Measurements from ENCODE around the gene SPCS2. TPM values are rescaled to one million over a fixed set of nuclear protein-coding genes. Genes with fewer than 3 reads are reported as not detected.

The SPCS2 gene
- 234 to 354 TPM (median 245 TPM) in 5 replicates for total RNA-seq (2022; extraction: Qiagen RNA extraction)

DNA sequence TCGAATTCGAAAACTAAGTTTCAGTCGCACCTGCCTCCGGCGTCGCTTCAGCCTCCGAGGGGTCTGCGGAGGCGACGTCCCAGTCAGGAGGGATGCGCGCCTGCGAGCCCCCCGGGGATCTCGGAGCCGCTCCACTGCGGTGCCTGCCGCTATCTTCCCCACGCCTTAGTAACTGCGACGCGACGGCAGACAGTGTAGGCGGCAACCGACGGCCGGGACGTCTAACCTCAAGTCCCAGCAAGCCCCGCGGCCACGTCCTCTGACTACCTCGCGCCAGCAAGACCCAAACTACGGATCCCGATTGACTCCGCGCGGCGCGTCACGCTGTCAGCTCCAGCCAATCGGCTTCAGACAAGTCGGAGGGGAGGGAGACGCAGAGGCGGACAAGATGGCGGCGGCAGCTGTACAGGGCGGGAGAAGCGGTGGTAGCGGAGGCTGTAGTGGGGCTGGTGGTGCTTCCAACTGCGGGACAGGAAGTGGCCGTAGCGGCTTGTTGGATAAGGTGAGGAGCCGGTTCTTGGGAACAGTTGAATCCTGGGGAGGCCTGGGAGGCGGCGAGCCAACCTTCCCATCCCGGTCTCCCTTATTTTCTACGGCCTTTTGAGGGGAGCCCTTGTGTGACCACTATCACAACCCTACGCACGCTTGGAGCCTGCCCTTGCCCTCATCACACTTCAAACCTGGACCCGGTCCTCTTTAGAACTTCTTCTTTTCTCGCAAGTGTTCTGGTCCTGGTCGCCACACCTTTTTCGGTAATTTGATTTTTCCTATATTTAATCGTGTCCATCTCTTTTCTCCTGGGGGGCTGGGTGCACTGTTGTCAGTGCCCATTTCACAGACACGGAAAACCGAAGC is at the start of gene SPCS2, which contains the start of gene XRRA1:
Gene SPCS2 (plus strand): TSS at position 369 of the 855 bp plus-strand sequence. CDS start 20 bp downstream, at position 389.
Gene XRRA1 (minus strand): TSS at position 194 of the 855 bp plus-strand sequence. CDS start 8,213 bp downstream, outside the sequence.

DNA sequence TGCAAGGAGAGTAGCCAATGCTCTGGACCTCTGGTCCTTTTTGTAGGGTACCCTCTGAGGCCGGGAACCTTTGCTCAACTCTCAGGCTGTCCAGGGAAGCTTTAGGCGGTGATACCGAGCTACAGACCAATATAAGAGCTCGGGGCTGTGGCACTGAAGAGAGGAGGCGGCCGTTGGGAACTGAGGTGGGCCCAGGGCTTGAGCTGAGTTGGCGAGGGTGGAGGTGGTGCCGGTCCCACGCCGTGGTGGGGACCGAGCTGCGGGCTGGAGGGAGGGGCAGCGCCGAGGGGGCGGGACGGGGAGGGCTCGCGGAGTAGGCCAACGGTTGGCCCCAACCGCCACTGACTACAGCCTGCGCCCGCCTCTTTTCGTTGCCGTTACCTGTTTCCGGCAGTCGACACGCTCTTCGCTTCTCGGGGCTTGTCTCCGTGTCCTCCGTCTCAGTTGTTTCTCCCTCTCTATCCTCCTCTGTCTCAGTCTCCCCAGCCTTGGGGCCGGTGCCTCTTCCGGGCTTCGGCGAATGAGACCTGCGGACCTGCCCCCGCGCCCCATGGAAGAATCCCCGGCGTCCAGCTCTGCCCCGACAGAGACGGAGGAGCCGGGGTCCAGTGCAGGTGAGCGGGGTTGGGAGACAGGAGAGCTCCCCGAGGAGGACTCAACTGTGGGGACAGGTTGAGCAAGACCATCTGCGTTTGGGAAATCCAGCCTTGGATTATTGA is 39.6 kb downstream of the SPCS2 start, which contains the start of gene NEU3:
Gene NEU3 (plus strand): TSS at position 393 of the 719 bp plus-strand sequence. CDS start 128 bp downstream, at position 521.

Other genes starting within 250 kb of the SPCS2 start
- 3.1 to 5.7 TPM (median 4.0 TPM) in 5 replicates for gene CHRDL2, start 217.8 kb upstream of the SPCS2 start, total RNA-seq (2022; extraction: Qiagen RNA extraction)
- 3.6 to 5.7 TPM (median 3.9 TPM) in 5 replicates for gene RNF169, start 200.4 kb upstream of the SPCS2 start, total RNA-seq (2022; extraction: Qiagen RNA extraction)
- gene XRRA1, start 175 bp upstream of the SPCS2 start, total RNA-seq (2022; extraction: Qiagen RNA extraction), result 4.5 to 6.1 TPM (median 5.1 TPM) in 5 replicates
- gene NEU3, start 39.7 kb downstream of the SPCS2 start, total RNA-seq (2022; extraction: Qiagen RNA extraction), result 2.8 to 4.4 TPM (median 3.7 TPM) in 5 replicates
- not detected in 5 replicates for gene OR2AT4, start 147.6 kb downstream of the SPCS2 start, total RNA-seq (2022; extraction: Qiagen RNA extraction)
- 2.9 to 4.4 TPM (median 3.3 TPM) in 5 replicates for gene SLCO2B1, start 201.8 kb downstream of the SPCS2 start, total RNA-seq (2022; extraction: Qiagen RNA extraction)